SK-N-SH (cell line): Measurements from ENCODE around the gene C16orf87. TPM values are rescaled to one million over a fixed set of nuclear protein-coding genes. Genes with fewer than 3 reads are reported as not detected.

Experiments
- CTCF ChIA-PET: fragments of 300-600, 350-600 bp; formaldehyde crosslinking; extraction: SDS; loops from one replicate; lab custom pipeline; 2021; lab: Yijun Ruan, JAX
- POLR2A ChIA-PET: fragments of 350-600 bp; sonication (Branson Sonifier 250); formaldehyde crosslinking; extraction: SDS; loops from one replicate; lab custom pipeline; 2020; ENCODE audit warnings: antibody characterized with exemption, inconsistent platforms; lab: Yijun Ruan, JAX
- DNase-seq: peaks from one replicate; pipeline ENCODE4 v3.0.0; 2012
- H2AFZ ChIP-seq: fragments of 200-600 bp; sonication (generic); 2 replicates; pipeline ENCODE4 v1.8.1; 2016; ENCODE audit warnings: antibody characterized with exemption, mild to moderate bottlenecking, low read depth
- H3F3A ChIP-seq: fragments of 200-600 bp; sonication (generic); replicated peaks from 2 replicates; pipeline ENCODE3; 2016; ENCODE audit warnings: antibody characterized with exemption, mild to moderate bottlenecking; ENCODE audit not compliant: insufficient read depth
- H3K27ac ChIP-seq, 2 experiments: fragments of 200-500 bp in 1 of 2; fragments of 200-600 bp in 1 of 2; sonication (Bioruptor generic) in 1 of 2; sonication (generic), shearing (Covaris generic) in 1 of 2; 2 replicates each; pipeline versions ENCODE4 v1.5.1 to v1.6.1; 2014 to 2016; ENCODE audit warnings: low read depth in 2 of 2, inconsistent platforms in 1 of 2, low read length in 1 of 2, mild to moderate bottlenecking in 1 of 2, mixed read lengths in 1 of 2
- H3K27me3 ChIP-seq: fragments of 200-600 bp; sonication (generic), shearing (Covaris generic); 2 replicates; pipeline ENCODE4 v1.6.1; 2016; ENCODE audit warnings: mixed run types; ENCODE audit not compliant: insufficient read depth
- H3K36me3 ChIP-seq, 2 experiments: fragments of 200-500 bp in 1 of 2; fragments of 200-600 bp in 1 of 2; sonication (Bioruptor generic) in 1 of 2; sonication (generic) in 1 of 2; replicated peaks in 1 of 2; 2 replicates each; pipeline versions ENCODE3 to v1.5.1; 2014 to 2016; ENCODE audit warnings: low read length in 1 of 2, mild to moderate bottlenecking in 1 of 2; ENCODE audit not compliant: insufficient read depth in 2 of 2, control insufficient read depth in 1 of 2
- H3K4me1 ChIP-seq, 2 experiments: fragments of 200-500 bp in 1 of 2; fragments of 200-600 bp in 1 of 2; sonication (Bioruptor generic) in 1 of 2; sonication (generic), shearing (Covaris generic) in 1 of 2; 2 replicates each; pipeline versions ENCODE4 v1.5.1 to v1.6.1; 2014 to 2016; ENCODE audit warnings: low read depth in 1 of 2, low read length in 1 of 2, mixed run types in 1 of 2; ENCODE audit not compliant: insufficient read depth in 2 of 2, control insufficient read depth in 1 of 2
- H3K4me2 ChIP-seq: fragments of 200-600 bp; sonication (generic), shearing (Covaris generic); 2 replicates; pipeline ENCODE4 v1.6.1; 2017; ENCODE audit warnings: mixed run types
- H3K4me3 ChIP-seq, 2 experiments: fragments of 200-500 bp in 1 of 2; fragments of 200-600 bp in 1 of 2; sonication (Bioruptor generic) in 1 of 2; sonication (generic), shearing (Covaris generic) in 1 of 2; 2 replicates each; pipeline versions ENCODE4 v1.5.1 to v1.8.1; 2014 to 2016; ENCODE audit warnings: low read depth in 2 of 2, inconsistent platforms in 1 of 2, low read length in 1 of 2, mild to moderate bottlenecking in 1 of 2, mixed read lengths in 1 of 2, moderate library complexity in 1 of 2
- H3K79me2 ChIP-seq: fragments of 200-600 bp; sonication (generic); 2 replicates; pipeline ENCODE4 v1.8.1; 2017; ENCODE audit warnings: mild to moderate bottlenecking; ENCODE audit not compliant: insufficient read depth
- H3K9ac ChIP-seq: fragments of 200-600 bp; sonication (generic); 2 replicates; pipeline ENCODE4 v1.6.1; 2017; ENCODE audit warnings: mixed run types
- H3K9me2 ChIP-seq: fragments of 200-600 bp; sonication (generic); 2 replicates; pipeline ENCODE4 v1.6.1; 2017; ENCODE audit warnings: mixed run types
- H3K9me3 ChIP-seq: fragments of 200-600 bp; sonication (generic); 2 replicates; pipeline ENCODE4 v1.6.1; 2017; ENCODE audit warnings: mixed run types, mild to moderate bottlenecking, moderate library complexity
- H4K20me1 ChIP-seq: fragments of 200-600 bp; sonication (generic); 2 replicates; pipeline ENCODE4 v1.6.1; 2017; ENCODE audit warnings: mild to moderate bottlenecking, mixed run types; ENCODE audit not compliant: insufficient read depth
- CHD2 ChIP-seq: fragments of 150-350 bp; IDR thresholded peaks from 2 replicates; pipeline ENCODE4 v1.6.1; 2018; ENCODE audit warnings: low read length; ENCODE audit not compliant: partially characterized antibody
- ELF1 ChIP-seq: IDR thresholded peaks from 2 replicates; pipeline ENCODE4 v1.4.0; 2012
- EP300 ChIP-seq, 2 experiments: IDR thresholded peaks; 2 replicates each; pipeline versions ENCODE4 v1.4.0 to v1.6.1; 2012; ENCODE audit warnings: borderline replicate concordance in 1 of 2, low read depth in 1 of 2, low read length in 1 of 2
- FOXJ3 ChIP-seq: sonication (generic); formaldehyde crosslinking; IDR thresholded peaks from 2 replicates; pipeline ENCODE4 v1.5.1; 2020; ENCODE audit warnings: mild to moderate bottlenecking, missing genetic modification reagents
- FOXM1 ChIP-seq: IDR thresholded peaks from 2 replicates; pipeline ENCODE4 v1.4.0; 2012; ENCODE audit warnings: low read depth, mild to moderate bottlenecking
- GABPA ChIP-seq: IDR thresholded peaks from 2 replicates; pipeline ENCODE4 v1.4.0; 2012; ENCODE audit warnings: low read depth, mild to moderate bottlenecking
- GATA2 ChIP-seq: sonication (generic); formaldehyde crosslinking; IDR thresholded peaks from 2 replicates; pipeline ENCODE4 v1.5.0; 2020; ENCODE audit warnings: mild to moderate bottlenecking, missing genetic modification reagents
- JUND ChIP-seq: IDR thresholded peaks from 2 replicates; pipeline ENCODE4 v1.4.0; 2012
- MEF2A ChIP-seq: IDR thresholded peaks from 2 replicates; pipeline ENCODE4 v1.4.0; 2012; ENCODE audit warnings: low read depth, borderline replicate concordance
- MXI1 ChIP-seq: IDR thresholded peaks from 2 replicates; pipeline ENCODE4 v1.6.1; 2012; ENCODE audit warnings: mild to moderate bottlenecking, low read depth, low read length, improper control_type of control experiment
- NFIC ChIP-seq: IDR thresholded peaks from 2 replicates; pipeline ENCODE4 v1.4.0; 2012; ENCODE audit warnings: borderline replicate concordance
- NRF1 ChIP-seq: IDR thresholded peaks from 2 replicates; pipeline ENCODE4 v1.6.1; 2012; ENCODE audit warnings: low read depth, mild to moderate bottlenecking, low read length
- POLR2AphosphoS5 ChIP-seq: IDR thresholded peaks from 2 replicates; pipeline ENCODE4 v1.6.1; 2012; ENCODE audit warnings: low read depth, low read length
- RAD21 ChIP-seq: IDR thresholded peaks from 2 replicates; pipeline ENCODE4 v1.6.1; 2012; ENCODE audit warnings: mild to moderate bottlenecking, low read length
- RCOR1 ChIP-seq: fragments of 150-350 bp; IDR thresholded peaks from 2 replicates; pipeline ENCODE4 v1.6.1; 2017; ENCODE audit warnings: antibody characterized with exemption, low read length
- YY1 ChIP-seq: IDR thresholded peaks from 2 replicates; pipeline ENCODE4 v1.4.0; 2012; ENCODE audit warnings: low read depth, mild to moderate bottlenecking
- WGBS: methylation state at CpG from one replicate; pipeline ENCODE4 v1.1.6; 2017; ENCODE audit warnings: low lambda C conversion rate; 5-methylcytosine and 5-hydroxymethylcytosine counted together
- polyA plus RNA-seq, 3 experiments: library from polyadenylated mRNA; depleted of rRNA; stranded (reverse); fragments of >200 nt; gene quantifications; 2 replicates each; pipeline ENCODE4 v1.2.3, GENCODE V29; 2012
- TF ChIP-seq, protein P1 (sequence below): fragments of 200-600 bp; sonication (generic); IDR thresholded peaks from 2 replicates; pipeline ENCODE4 v1.6.1; 2017; ENCODE audit warnings: antibody characterized with exemption, mild to moderate bottlenecking, moderate library complexity
- TF ChIP-seq, protein P2 (sequence below): fragments of 150-350 bp; IDR thresholded peaks from 2 replicates; pipeline ENCODE4 v1.6.1; 2017; ENCODE audit warnings: antibody characterized with exemption, low read length, low read depth, borderline replicate concordance
- TF ChIP-seq, protein P3 (sequence below): IDR thresholded peaks from 2 replicates; pipeline ENCODE4; 2012
- TF ChIP-seq, protein P4 (sequence below): IDR thresholded peaks from 2 replicates; pipeline ENCODE4 v1.4.0; 2012; ENCODE audit warnings: low read depth, borderline replicate concordance
- TF ChIP-seq, protein P5 (sequence below): fragments of 150-350 bp; IDR thresholded peaks from 2 replicates; pipeline ENCODE4 v1.6.1; 2016; ENCODE audit warnings: mild to moderate bottlenecking, low read depth, low read length

The C16orf87 gene
- polyA plus RNA-seq, 1 of the 3 experiments (the other 2 are of a cell fraction), result 3.5 TPM

DNA sequence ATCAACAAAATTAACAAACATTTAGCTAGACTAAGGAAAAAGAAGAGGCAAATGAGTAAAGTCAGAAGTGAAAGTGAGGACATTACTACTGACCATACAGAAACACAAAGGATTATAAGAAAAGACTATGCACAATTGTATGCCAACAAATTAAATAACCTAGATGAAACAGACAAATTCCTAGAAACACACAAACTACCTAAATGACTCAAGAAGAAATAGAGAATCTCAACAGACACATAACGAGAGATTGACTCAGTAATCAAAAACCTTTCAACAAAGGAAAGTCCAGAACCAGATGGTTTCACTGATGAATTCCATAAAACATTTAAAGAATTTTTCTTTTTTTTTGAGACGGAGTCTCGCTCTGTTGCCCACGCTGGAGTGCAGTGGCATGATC lies 47.2 kb downstream of the C16orf87 start:
- Histone ChIP-seq H4K20me1 (no peaks in the 10 kb centered on the region), H3K9me3 (no peaks in the 10 kb centered on the region), H3K36me3 (no peaks in the 10 kb centered on the region), H3K4me2 (no peak overlapping the region), H3K9me2 (no peaks in the 10 kb centered on the region), H3F3A (peaks cover 2% of the 10 kb centered on the region), H2AFZ (no peak overlapping the region), H3K27ac (no peak overlapping the region), H3K27me3 (no peaks in the 10 kb centered on the region), H3K4me1 (no peaks in the 10 kb centered on the region; a peak in 1 of 4 replicates), H3K4me3 (no peak overlapping the region), H3K79me2 (no peaks in the 10 kb centered on the region), H3K9ac (no peak overlapping the region)
- DNase-seq, result no peak
- ChIA-PET POLR2A (no interaction called here), CTCF (no interaction called here)
- TF ChIP-seq, protein P1, sequence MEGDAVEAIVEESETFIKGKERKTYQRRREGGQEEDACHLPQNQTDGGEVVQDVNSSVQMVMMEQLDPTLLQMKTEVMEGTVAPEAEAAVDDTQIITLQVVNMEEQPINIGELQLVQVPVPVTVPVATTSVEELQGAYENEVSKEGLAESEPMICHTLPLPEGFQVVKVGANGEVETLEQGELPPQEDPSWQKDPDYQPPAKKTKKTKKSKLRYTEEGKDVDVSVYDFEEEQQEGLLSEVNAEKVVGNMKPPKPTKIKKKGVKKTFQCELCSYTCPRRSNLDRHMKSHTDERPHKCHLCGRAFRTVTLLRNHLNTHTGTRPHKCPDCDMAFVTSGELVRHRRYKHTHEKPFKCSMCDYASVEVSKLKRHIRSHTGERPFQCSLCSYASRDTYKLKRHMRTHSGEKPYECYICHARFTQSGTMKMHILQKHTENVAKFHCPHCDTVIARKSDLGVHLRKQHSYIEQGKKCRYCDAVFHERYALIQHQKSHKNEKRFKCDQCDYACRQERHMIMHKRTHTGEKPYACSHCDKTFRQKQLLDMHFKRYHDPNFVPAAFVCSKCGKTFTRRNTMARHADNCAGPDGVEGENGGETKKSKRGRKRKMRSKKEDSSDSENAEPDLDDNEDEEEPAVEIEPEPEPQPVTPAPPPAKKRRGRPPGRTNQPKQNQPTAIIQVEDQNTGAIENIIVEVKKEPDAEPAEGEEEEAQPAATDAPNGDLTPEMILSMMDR, result no peak
- WGBS, result 86% methylated on average over 4 of the region's 4 CpGs

DNA sequence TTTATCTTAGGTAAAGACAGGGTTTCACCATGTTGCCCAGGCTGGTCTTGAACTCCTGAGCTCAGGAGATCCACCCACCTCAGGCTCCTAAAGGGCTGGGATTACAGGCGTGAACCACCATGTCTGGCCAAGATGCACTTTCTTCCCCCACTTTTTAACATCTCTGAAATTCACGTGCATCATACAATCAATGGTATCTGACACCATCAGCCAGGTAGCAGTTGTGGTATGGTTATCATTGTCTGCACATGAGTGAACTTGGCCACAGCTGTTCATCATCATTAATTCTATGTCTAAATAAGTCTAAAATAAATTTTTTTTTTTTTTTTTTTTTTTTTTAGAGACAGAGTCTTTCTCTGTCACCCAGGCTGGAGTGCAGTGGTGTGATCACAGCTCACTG lies 48.7 kb downstream of the C16orf87 start:
- H3K4me1 ChIP-seq, result no peaks in the 10 kb centered on the region; a peak in 1 of 4 replicates
- H3K4me2 ChIP-seq, result no peak overlapping the region
- WGBS, result 89% methylated on average over 2 of the region's 2 CpGs

More for the DNA sequence above, 48.7 kb downstream of the C16orf87 start:
- DNase-seq, result no peak
- H3K4me3 ChIP-seq, result no peak overlapping the region
- H3K79me2 ChIP-seq, result no peaks in the 10 kb centered on the region
- no peak overlapping the region for H2AFZ ChIP-seq
- ChIA-PET POLR2A (no interaction called here), CTCF (no interaction called here)
- H3K36me3 ChIP-seq, result no peaks in the 10 kb centered on the region
- no peak overlapping the region for H3K27ac ChIP-seq
- no peak for TF ChIP-seq FOXJ3 (CRISPR knock-in tag)
- TF ChIP-seq POLR2AphosphoS5, result no peak
- TF ChIP-seq, protein P2, sequence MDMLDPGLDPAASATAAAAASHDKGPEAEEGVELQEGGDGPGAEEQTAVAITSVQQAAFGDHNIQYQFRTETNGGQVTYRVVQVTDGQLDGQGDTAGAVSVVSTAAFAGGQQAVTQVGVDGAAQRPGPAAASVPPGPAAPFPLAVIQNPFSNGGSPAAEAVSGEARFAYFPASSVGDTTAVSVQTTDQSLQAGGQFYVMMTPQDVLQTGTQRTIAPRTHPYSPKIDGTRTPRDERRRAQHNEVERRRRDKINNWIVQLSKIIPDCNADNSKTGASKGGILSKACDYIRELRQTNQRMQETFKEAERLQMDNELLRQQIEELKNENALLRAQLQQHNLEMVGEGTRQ, result no peak
- no peak for TF ChIP-seq RAD21
- TF ChIP-seq FOXM1, result no peak
- no peak for TF ChIP-seq GATA2 (CRISPR knock-in tag)
- TF ChIP-seq MXI1, result no peak
- TF ChIP-seq NFIC, result no peak
- TF ChIP-seq, protein P3, sequence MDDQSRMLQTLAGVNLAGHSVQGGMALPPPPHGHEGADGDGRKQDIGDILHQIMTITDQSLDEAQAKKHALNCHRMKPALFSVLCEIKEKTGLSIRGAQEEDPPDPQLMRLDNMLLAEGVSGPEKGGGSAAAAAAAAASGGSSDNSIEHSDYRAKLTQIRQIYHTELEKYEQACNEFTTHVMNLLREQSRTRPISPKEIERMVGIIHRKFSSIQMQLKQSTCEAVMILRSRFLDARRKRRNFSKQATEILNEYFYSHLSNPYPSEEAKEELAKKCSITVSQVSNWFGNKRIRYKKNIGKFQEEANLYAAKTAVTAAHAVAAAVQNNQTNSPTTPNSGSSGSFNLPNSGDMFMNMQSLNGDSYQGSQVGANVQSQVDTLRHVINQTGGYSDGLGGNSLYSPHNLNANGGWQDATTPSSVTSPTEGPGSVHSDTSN, result no peak
- no peak for TF ChIP-seq ELF1
- TF ChIP-seq EP300 (IDR thresholded peaks at IDR 0.05; ENCODE audit: borderline replicate concordance in 1 of 2, low read depth in 1 of 2, low read length in 1 of 2), result no peak
- TF ChIP-seq, protein P4, sequence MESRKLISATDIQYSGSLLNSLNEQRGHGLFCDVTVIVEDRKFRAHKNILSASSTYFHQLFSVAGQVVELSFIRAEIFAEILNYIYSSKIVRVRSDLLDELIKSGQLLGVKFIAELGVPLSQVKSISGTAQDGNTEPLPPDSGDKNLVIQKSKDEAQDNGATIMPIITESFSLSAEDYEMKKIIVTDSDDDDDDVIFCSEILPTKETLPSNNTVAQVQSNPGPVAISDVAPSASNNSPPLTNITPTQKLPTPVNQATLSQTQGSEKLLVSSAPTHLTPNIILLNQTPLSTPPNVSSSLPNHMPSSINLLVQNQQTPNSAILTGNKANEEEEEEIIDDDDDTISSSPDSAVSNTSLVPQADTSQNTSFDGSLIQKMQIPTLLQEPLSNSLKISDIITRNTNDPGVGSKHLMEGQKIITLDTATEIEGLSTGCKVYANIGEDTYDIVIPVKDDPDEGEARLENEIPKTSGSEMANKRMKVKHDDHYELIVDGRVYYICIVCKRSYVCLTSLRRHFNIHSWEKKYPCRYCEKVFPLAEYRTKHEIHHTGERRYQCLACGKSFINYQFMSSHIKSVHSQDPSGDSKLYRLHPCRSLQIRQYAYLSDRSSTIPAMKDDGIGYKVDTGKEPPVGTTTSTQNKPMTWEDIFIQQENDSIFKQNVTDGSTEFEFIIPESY, result no peak
- TF ChIP-seq RCOR1, result no peak
- TF ChIP-seq YY1, result no peak
- TF ChIP-seq GABPA, result no peak
- no peak for TF ChIP-seq MEF2A
- no peak for TF ChIP-seq JUND
- TF ChIP-seq, protein P5, sequence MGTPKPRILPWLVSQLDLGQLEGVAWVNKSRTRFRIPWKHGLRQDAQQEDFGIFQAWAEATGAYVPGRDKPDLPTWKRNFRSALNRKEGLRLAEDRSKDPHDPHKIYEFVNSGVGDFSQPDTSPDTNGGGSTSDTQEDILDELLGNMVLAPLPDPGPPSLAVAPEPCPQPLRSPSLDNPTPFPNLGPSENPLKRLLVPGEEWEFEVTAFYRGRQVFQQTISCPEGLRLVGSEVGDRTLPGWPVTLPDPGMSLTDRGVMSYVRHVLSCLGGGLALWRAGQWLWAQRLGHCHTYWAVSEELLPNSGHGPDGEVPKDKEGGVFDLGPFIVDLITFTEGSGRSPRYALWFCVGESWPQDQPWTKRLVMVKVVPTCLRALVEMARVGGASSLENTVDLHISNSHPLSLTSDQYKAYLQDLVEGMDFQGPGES, result no peak
- no peak for TF ChIP-seq CHD2
- no peak for TF ChIP-seq NRF1
- H3F3A ChIP-seq, result no peaks in the 10 kb centered on the region
- no peak overlapping the region for H3K9ac ChIP-seq
- no peaks in the 10 kb centered on the region for H4K20me1 ChIP-seq
- no peaks in the 10 kb centered on the region for H3K9me2 ChIP-seq
- H3K27me3 ChIP-seq, result no peaks in the 10 kb centered on the region
- H3K9me3 ChIP-seq, result no peaks in the 10 kb centered on the region
